ENCODE results near the gene DAGLB. TPM values are rescaled to one million over a fixed set of nuclear protein-coding genes. Genes with fewer than 3 reads are reported as not detected.
"Not testable (repeated sequence)": the region's sequence is repeated elsewhere in the genome, so short reads cannot be mapped to it uniquely, and the experiment has no call there.

DAGLB gene
- total and polyA plus RNA-seq, 2 of the 4 experiments (the other 2 are of a cell fraction), result 23.4 to 33.5 TPM

- Histone ChIP-seq H3K27me3 (ENCODE audit: control insufficient read depth, insufficient read depth, low read length) (no peaks in the 10 kb centered on the region), H2AK5ac (ENCODE audit: low read depth, low read length) (no peak overlapping the region), H3K79me1 (ENCODE audit: low read depth in 1 of 2, low read length in 2 of 2) (peaks cover 32 to 78% of the 10 kb centered on the region in 2 experiments), H3K9ac (ENCODE audit: low read depth, low read length) (no peak overlapping the region), H2BK20ac (ENCODE audit: low read depth, low read length) (no peak overlapping the region), H4K8ac (ENCODE audit: low read depth in 2 of 2, low read length in 2 of 2) (no peak overlapping the region), H3K4me2 (ENCODE audit: low read depth, low read length) (no peak overlapping the region), H2AFZ (replicated peaks; ENCODE audit: low read length, poor library complexity) (no peak overlapping the region), H3K4me1 (ENCODE audit: control insufficient read depth, insufficient read depth, low read length) (peaks cover 5% of the 10 kb centered on the region; the same call in 1 of the 2 replicates), H2BK120ac (ENCODE audit: low read depth, low read length) (no peak overlapping the region), H2BK5ac (ENCODE audit: low read depth, low read length, poor library complexity, severe bottlenecking) (no peak overlapping the region), H3K4ac (ENCODE audit: low read depth, low read length) (no peak overlapping the region), H4K91ac (ENCODE audit: insufficient read depth, low read depth, low read length) (no peak overlapping the region), H3K4me3 (ENCODE audit: insufficient read depth, low read depth, low read length) (no peak overlapping the region), H3K18ac (ENCODE audit: low read depth, low read length) (no peak overlapping the region), H3K9me3 (ENCODE audit: control insufficient read depth, insufficient read depth, low read length) (no peaks in the 10 kb centered on the region), H3K23ac (ENCODE audit: low read depth, low read length) (no peak overlapping the region), H3K14ac (replicated peaks; ENCODE audit: low read depth, low read length) (no peak overlapping the region), H3K27ac (ENCODE audit: insufficient read depth, low read length) (no peak overlapping the region), H4K5ac (ENCODE audit: low read depth, low read length) (no peak overlapping the region), H3K36me3 (ENCODE audit: control insufficient read depth, insufficient read depth, low read length) (peaks cover 58% of the 10 kb centered on the region), H4K20me1 (ENCODE audit: insufficient read depth, low read length) (peaks cover 83% of the 10 kb centered on the region), H3K56ac (ENCODE audit: extremely low read depth, insufficient read depth, low read length) (no peak overlapping the region), H2BK15ac (ENCODE audit: low read depth, low read length) (no peak overlapping the region), H2AK9ac (replicated peaks; ENCODE audit: low read depth, low read length, poor library complexity) (no peak overlapping the region), H3K9me1 (ENCODE audit: insufficient read depth, low read length) (peaks cover 25% of the 10 kb centered on the region)
- in situ Hi-C loops (cut with MboI; ENCODE audit: low sequenced_read_pairs), result no loop called here
- dilution Hi-C loops (cut with HindIII; ENCODE audit: low sequenced_read_pairs, unreplicated experiment), result no loop called here
- intact Hi-C loops (cut with micrococcal nuclease), result no loop called here
- CTCF ChIA-PET, result no interaction called here
- WGBS, 2 experiments (ENCODE audit: extremely low coverage in 2 of 2, insufficient read length in 1 of 2), result 100% methylated on average over 1 of the region's 10 CpGs; no CpG with 5 or more reads in 1 of the 2 experiments
- TF ChIP-seq ELK1 (IDR thresholded peaks at IDR 0.05; ENCODE audit: borderline replicate concordance, low read depth, low read length), result no peak
- no peak for ATAC-seq (ENCODE audit: low read depth)
- no peak for DNase-seq
- POLR2A ChIA-PET (ENCODE audit: unreplicated experiment), result no interaction called here
- BruUV-seq (replicated peaks), result no TSS peak
Observed at GRCh38 chr7:6401536-6401935, 46.2 kb downstream of the DAGLB start.

- peaks cover 50% of the 10 kb centered on the region for H3K36me3 ChIP-seq (ENCODE audit: control insufficient read depth, insufficient read depth, low read length)
- CTCF ChIA-PET, result not testable (repeated sequence)
Observed at GRCh38 chr7:6400243-6401105, 47.3 kb downstream of the DAGLB start.

More at GRCh38 chr7:6400243-6401105, 47.3 kb downstream of the DAGLB start:
- BruUV-seq (replicated peaks); dilution Hi-C loops (cut with HindIII; ENCODE audit: low sequenced_read_pairs, unreplicated experiment); H3K4me3 ChIP-seq (ENCODE audit: insufficient read depth, low read depth, low read length); H3K4me2 ChIP-seq (ENCODE audit: low read depth, low read length); ATAC-seq (ENCODE audit: low read depth); H4K5ac ChIP-seq (ENCODE audit: low read depth, low read length); H4K8ac ChIP-seq (ENCODE audit: low read depth in 2 of 2, low read length in 2 of 2); H3K27me3 ChIP-seq (ENCODE audit: control insufficient read depth, insufficient read depth, low read length); H3K14ac ChIP-seq (replicated peaks; ENCODE audit: low read depth, low read length); H2BK20ac ChIP-seq (ENCODE audit: low read depth, low read length); H3K4ac ChIP-seq (ENCODE audit: low read depth, low read length); H4K91ac ChIP-seq (ENCODE audit: insufficient read depth, low read depth, low read length); H2BK5ac ChIP-seq (ENCODE audit: low read depth, low read length, poor library complexity, severe bottlenecking); H3K9ac ChIP-seq (ENCODE audit: low read depth, low read length); H2BK120ac ChIP-seq (ENCODE audit: low read depth, low read length); H3K56ac ChIP-seq (ENCODE audit: extremely low read depth, insufficient read depth, low read length); intact Hi-C loops (cut with micrococcal nuclease); H3K4me1 ChIP-seq (ENCODE audit: control insufficient read depth, insufficient read depth, low read length); H3K23ac ChIP-seq (ENCODE audit: low read depth, low read length); in situ Hi-C loops (cut with MboI; ENCODE audit: low sequenced_read_pairs); H3K18ac ChIP-seq (ENCODE audit: low read depth, low read length); H3K9me3 ChIP-seq (ENCODE audit: control insufficient read depth, insufficient read depth, low read length); H2AK9ac ChIP-seq (replicated peaks; ENCODE audit: low read depth, low read length, poor library complexity); H2BK15ac ChIP-seq (ENCODE audit: low read depth, low read length); DNase-seq; POLR2A ChIA-PET (ENCODE audit: unreplicated experiment); H2AFZ ChIP-seq (replicated peaks; ENCODE audit: low read length, poor library complexity); H3K27ac ChIP-seq (ENCODE audit: insufficient read depth, low read length); H2AK5ac ChIP-seq (ENCODE audit: low read depth, low read length): not testable (repeated sequence)
- peaks cover 32% of the 10 kb centered on the region for H3K9me1 ChIP-seq (ENCODE audit: insufficient read depth, low read length)
- H3K79me1 ChIP-seq (ENCODE audit: low read depth in 1 of 2, low read length in 2 of 2), result peaks cover 30 to 79% of the 10 kb centered on the region in 2 experiments
- 98% methylated on average over 13 of the region's 19 CpGs; no CpG with 5 or more reads in 1 of the 2 experiments for WGBS, 2 experiments (ENCODE audit: extremely low coverage in 2 of 2, insufficient read length in 1 of 2)
- peaks cover 85% of the 10 kb centered on the region for H4K20me1 ChIP-seq (ENCODE audit: insufficient read depth, low read length)

Measured in IMR-90 (cell line).